ENCODE data around the gene MARK4.

DNA sequence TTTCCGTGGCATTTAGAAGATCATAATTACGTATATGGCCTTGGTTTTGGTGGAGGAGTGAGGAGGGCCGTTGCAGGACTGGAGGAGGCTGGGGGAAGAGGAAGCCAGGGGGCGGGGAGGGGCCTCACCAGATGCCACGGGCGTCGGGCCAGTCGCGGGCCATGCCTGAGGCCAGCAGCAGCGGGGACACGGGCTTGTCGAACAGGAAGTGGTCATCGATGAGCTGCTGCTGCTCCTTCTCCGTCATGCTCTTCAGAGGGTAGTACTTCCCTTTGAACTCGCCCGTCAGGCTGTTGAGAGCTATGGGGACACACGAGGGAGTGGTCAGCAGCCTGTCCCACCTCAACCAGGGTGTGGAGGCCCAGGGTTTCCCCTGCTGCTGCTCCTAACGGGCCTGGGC, 60.5 kb downstream of the MARK4 start:
- TF ChIP-seq EZH2phosphoT487 (IDR thresholded peaks at IDR 0.05; ENCODE audit: insufficient read depth, low read depth) (no peak), EZH2 (IDR thresholded peaks at IDR 0.05; ENCODE audit: insufficient read depth, poor library complexity, severe bottlenecking) (no peak)

Measured in GM23248 (cell line).